Progenitor cell of endocrine pancreas (in vitro differentiated cells): ENCODE measurements around the gene SLC25A21. TPM values are rescaled to one million over a fixed set of nuclear protein-coding genes. Genes with fewer than 3 reads are reported as not detected.

Experiments
- DNase-seq: peaks from one replicate; pipeline ENCODE4 v3.0.0; 2021; ENCODE audit warnings: low spot score; ENCODE audit not compliant: unreplicated experiment
- H3K27ac Mint-ChIP-seq: 2 replicates; pipeline ENCODE4 v1.8.0; 2021; ENCODE audit warnings: mild to moderate bottlenecking, moderate library complexity, mixed read lengths
- H3K27me3 Mint-ChIP-seq: 2 replicates; pipeline ENCODE4 v1.8.0; 2021; ENCODE audit warnings: mixed read lengths
- H3K36me3 Mint-ChIP-seq: 2 replicates; pipeline ENCODE4 v1.8.0; 2022; ENCODE audit warnings: mixed read lengths; ENCODE audit not compliant: insufficient read depth
- H3K4me1 Mint-ChIP-seq: 2 replicates; pipeline ENCODE4 v1.8.0; 2021; ENCODE audit warnings: low read depth, mixed read lengths
- H3K4me3 Mint-ChIP-seq: 2 replicates; pipeline ENCODE4 v1.8.0; 2021; ENCODE audit warnings: low read depth, mild to moderate bottlenecking, moderate library complexity, mixed read lengths
- H3K9me3 Mint-ChIP-seq: 2 replicates; pipeline ENCODE4 v1.8.0; 2021; ENCODE audit warnings: low read depth, mixed read lengths
- total RNA-seq: library from RNA; stranded (reverse); gene quantifications from 2 replicates; pipeline ENCODE4 v1.2.1, GENCODE V29; 2021
- TF ChIP-seq, protein P1 (sequence below): fragments of 200-600 bp; sonication (generic); IDR thresholded peaks from one replicate; pipeline ENCODE4 v1.5.0; 2021; ENCODE audit warnings: antibody characterized with exemption, mild to moderate bottlenecking; ENCODE audit not compliant: unreplicated experiment

Gene SLC25A21
- total RNA-seq, 1 donor from 2014 or later: 2.5 TPM

DNA sequence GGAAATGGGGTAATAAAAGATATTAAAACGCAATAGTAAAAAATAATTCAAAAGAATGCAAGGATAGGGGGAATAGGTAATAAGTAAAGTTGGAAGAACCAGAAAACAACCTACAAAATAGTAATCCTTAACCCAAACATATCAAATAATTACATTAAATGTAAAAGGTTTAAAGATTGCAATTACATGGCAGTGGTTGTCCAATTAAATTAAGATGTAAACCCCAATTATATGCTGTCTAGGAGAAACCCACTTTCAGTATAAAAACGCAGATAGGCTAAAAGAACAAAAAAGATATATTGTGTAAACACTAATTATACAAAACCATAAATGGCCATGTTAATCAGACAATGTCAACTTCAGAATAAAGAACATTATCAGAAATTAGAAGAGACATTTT, 247.3 kb downstream of the SLC25A21 start:
- Mint-ChIP-seq H3K27me3 (peaks cover 7% of the 10 kb centered on the region), H3K4me1 (no peaks in the 10 kb centered on the region), H3K27ac (no peak overlapping the region), H3K4me3 (no peak overlapping the region), H3K36me3 (no peaks in the 10 kb centered on the region), H3K9me3 (no peaks in the 10 kb centered on the region)
- no peak for DNase-seq
- TF ChIP-seq, protein P1, sequence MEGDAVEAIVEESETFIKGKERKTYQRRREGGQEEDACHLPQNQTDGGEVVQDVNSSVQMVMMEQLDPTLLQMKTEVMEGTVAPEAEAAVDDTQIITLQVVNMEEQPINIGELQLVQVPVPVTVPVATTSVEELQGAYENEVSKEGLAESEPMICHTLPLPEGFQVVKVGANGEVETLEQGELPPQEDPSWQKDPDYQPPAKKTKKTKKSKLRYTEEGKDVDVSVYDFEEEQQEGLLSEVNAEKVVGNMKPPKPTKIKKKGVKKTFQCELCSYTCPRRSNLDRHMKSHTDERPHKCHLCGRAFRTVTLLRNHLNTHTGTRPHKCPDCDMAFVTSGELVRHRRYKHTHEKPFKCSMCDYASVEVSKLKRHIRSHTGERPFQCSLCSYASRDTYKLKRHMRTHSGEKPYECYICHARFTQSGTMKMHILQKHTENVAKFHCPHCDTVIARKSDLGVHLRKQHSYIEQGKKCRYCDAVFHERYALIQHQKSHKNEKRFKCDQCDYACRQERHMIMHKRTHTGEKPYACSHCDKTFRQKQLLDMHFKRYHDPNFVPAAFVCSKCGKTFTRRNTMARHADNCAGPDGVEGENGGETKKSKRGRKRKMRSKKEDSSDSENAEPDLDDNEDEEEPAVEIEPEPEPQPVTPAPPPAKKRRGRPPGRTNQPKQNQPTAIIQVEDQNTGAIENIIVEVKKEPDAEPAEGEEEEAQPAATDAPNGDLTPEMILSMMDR: no peak

DNA sequence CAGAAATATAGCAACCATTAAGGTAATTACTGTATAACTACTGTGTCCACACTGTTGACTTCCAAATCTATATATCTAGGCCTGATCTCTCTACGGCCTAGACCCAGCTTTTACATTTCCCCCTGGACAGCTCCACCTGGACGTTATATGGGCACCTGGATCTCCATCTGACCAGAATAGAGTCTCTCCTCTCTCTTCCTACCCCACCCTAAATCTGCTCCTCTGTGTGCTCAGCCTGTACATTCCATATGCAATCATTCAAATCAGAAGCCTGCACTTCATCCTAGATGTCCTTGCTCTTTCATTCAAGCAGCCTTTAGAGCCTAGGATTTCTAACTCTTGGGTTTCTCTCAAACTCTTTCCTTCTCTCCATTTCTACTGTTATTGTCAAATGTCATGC, 255.7 kb downstream of the SLC25A21 start:
- Mint-ChIP-seq H3K4me3 (no peak overlapping the region), H3K4me1 (no peaks in the 10 kb centered on the region), H3K36me3 (no peaks in the 10 kb centered on the region), H3K9me3 (no peaks in the 10 kb centered on the region), H3K27me3 (peaks cover 2% of the 10 kb centered on the region), H3K27ac (no peak overlapping the region)
- TF ChIP-seq, protein P1: no peak
- no peak for DNase-seq

DNA sequence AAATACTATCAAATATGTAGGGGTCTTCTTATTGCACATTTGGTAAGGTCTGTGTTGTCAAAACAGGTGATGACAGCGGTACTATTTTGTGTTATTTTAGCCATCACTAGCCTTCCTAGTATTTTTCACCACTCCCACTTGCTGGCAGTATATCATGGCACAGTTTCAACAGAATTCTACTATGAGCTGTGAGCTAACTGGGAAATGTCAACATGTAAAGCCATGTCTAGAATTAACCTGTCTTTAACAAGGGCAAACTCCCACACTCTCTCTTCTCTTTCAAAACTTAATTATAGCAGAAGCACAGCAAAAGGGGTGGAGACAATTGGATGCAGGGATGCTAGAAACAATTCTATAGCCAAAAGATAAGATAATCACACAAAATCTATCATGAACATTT, 257.3 kb downstream of the SLC25A21 start:
- no peak overlapping the region for H3K4me3 Mint-ChIP-seq
- TF ChIP-seq, protein P1: no peak
- H3K36me3 Mint-ChIP-seq: no peaks in the 10 kb centered on the region
- no peaks in the 10 kb centered on the region for H3K9me3 Mint-ChIP-seq
- H3K27me3 Mint-ChIP-seq: peaks cover 5% of the 10 kb centered on the region
- no peaks in the 10 kb centered on the region for H3K4me1 Mint-ChIP-seq
- DNase-seq: no peak
- no peak overlapping the region for H3K27ac Mint-ChIP-seq

DNA sequence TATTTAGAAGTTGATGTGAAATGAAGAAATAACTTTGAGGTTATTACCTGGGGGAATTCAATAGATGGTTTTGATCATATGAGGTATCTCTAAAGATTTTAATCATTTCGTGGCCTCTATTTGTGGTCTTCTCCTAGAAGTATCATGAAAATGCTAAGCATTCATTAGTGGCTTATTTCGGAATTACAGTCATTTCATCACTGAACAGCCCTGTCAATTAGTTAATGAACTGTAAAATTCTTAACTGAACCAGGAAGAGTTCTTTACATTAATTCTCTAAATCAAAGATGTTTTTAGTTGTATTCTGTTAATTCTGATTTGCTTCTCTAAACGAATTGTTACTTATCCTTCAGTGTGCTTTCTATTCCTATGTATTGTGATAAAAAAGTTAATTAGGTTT, 261.8 kb downstream of the SLC25A21 start:
- H3K9me3 Mint-ChIP-seq: no peaks in the 10 kb centered on the region
- H3K27me3 Mint-ChIP-seq: peaks cover 9% of the 10 kb centered on the region
- H3K4me3 Mint-ChIP-seq: no peak overlapping the region
- no peak for DNase-seq
- TF ChIP-seq, protein P1: no peak
- peaks cover 1% of the 10 kb centered on the region for H3K4me1 Mint-ChIP-seq
- no peaks in the 10 kb centered on the region for H3K36me3 Mint-ChIP-seq
- H3K27ac Mint-ChIP-seq: no peak overlapping the region

DNA sequence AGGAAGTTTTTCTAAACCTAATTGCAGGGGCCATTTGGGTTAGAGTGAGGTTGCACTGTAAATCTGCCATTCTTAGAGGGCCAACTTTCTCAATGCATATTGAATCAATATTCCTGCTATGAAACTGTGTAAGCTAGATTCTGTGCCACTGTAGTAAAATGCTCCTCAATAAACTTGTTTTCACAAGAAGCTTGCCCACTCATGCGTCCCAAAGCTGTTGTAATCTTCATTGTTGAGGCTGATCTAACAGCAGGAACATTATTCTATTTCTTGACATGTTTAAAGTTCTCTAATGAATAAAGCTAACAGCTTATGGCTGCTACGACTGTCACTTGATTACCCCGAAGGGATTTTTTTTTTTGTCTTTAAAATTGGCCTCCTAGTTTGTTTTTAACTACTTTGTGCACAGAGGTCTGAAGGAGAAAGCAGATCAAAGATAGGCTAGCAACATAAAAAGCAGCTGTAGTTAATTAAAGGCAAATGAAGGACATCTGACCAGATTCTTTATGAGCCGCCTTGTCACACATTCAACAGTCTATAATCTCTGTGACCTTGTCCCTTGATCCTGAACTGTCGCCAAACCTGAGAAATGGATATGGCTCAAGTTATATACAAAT, 267.0 kb downstream of the SLC25A21 start:
- TF ChIP-seq, protein P1: no peak
- Mint-ChIP-seq H3K4me3 (no peak overlapping the region), H3K9me3 (no peaks in the 10 kb centered on the region), H3K36me3 (no peaks in the 10 kb centered on the region), H3K27ac (no peak overlapping the region), H3K4me1 (peaks cover 4% of the 10 kb centered on the region), H3K27me3 (peaks cover 6% of the 10 kb centered on the region)
- DNase-seq: no peak
